Endothelial cell of umbilical vein (primary cell): ENCODE results near the gene DIP2C. TPM values are rescaled to one million over a fixed set of nuclear protein-coding genes. Genes with fewer than 3 reads are reported as not detected.

Experiments used
- BruUV-seq: library from RNA; stranded (reverse); fragments of 400-500 nt; replicated peaks from 2 replicates; lab custom pipeline; 2021; lab: Mats Ljungman, UMichigan
- CTCF ChIA-PET: fragments of 300-600, 350-600 bp; sonication (Branson Sonifier 250); formaldehyde crosslinking; loops from one replicate; lab custom pipeline; 2021; ENCODE audit warnings: antibody characterized with exemption, inconsistent platforms; lab: Charles Lee
- POLR2A ChIA-PET: fragments of 300-600, 350-600 bp; sonication (Branson Sonifier 250); formaldehyde crosslinking; loops from one replicate; lab custom pipeline; 2021; ENCODE audit warnings: antibody characterized with exemption, inconsistent platforms; lab: Charles Lee
- DNase-seq: peaks from one replicate; pipeline ENCODE4 v3.0.0-alpha.2; 2011; ENCODE audit warnings: low read depth, low spot score
- FAIRE-seq: peaks from 2 replicates; lab custom pipeline; 2011; peaks lifted over from hg19 to GRCh38; lab: Jason Lieb, UNC
- H2AFZ ChIP-seq: 2 replicates; pipeline ENCODE4 v1.6.0; 2012; ENCODE audit warnings: low read depth, low read length, control low read depth, inconsistent platforms
- H3K27ac ChIP-seq: 2 replicates; pipeline ENCODE4 v1.5.1; 2011; ENCODE audit warnings: low read depth, mild to moderate bottlenecking, control low read depth, low read length, moderate library complexity; ENCODE audit not compliant: insufficient read depth
- H3K27me3 ChIP-seq, 2 experiments: 2 replicates each; pipeline versions ENCODE4 v1.6.0 to v1.6.1; 2011; ENCODE audit warnings: low read length in 2 of 2, mixed read lengths in 1 of 2; ENCODE audit not compliant: control insufficient read depth in 2 of 2, insufficient read depth in 2 of 2
- H3K36me3 ChIP-seq, 2 experiments: 2 replicates in 1 of 2; 3 replicates in 1 of 2; pipeline ENCODE4 v1.5.1; 2011; ENCODE audit warnings: low read length in 2 of 2, mild to moderate bottlenecking in 1 of 2, moderate library complexity in 1 of 2; ENCODE audit not compliant: control insufficient read depth in 2 of 2, insufficient read depth in 2 of 2; ENCODE audit errors: extremely low read depth in 1 of 2
- H3K4me1 ChIP-seq: 3 replicates; pipeline ENCODE4 v1.5.1; 2011; ENCODE audit warnings: mild to moderate bottlenecking, low read length; ENCODE audit not compliant: control insufficient read depth, insufficient read depth; ENCODE audit errors: extremely low read depth
- H3K4me2 ChIP-seq: 2 replicates; pipeline ENCODE4 v1.6.1; 2011; ENCODE audit warnings: low read length, control low read depth, mixed read lengths; ENCODE audit not compliant: insufficient read depth
- H3K4me3 ChIP-seq, 3 experiments: fragments of 200-600 bp in 1 of 3; sonication (generic), shearing (Covaris generic) in 1 of 3; replicated peaks in 1 of 3; 2 replicates each; pipeline ENCODE4 v1.5.1; 2011 to 2016; ENCODE audit warnings: control low read depth in 3 of 3, low read length in 3 of 3, mild to moderate bottlenecking in 2 of 3, inconsistent platforms in 1 of 3, low read depth in 1 of 3, moderate library complexity in 1 of 3; ENCODE audit not compliant: insufficient read depth in 1 of 3
- H3K79me2 ChIP-seq: 2 replicates; pipeline ENCODE4 v1.6.0; 2012; ENCODE audit warnings: low read length, inconsistent platforms; ENCODE audit not compliant: control insufficient read depth, insufficient read depth
- H3K9ac ChIP-seq: replicated peaks from 2 replicates; pipeline ENCODE3; 2011; ENCODE audit warnings: low read length, control low read depth; ENCODE audit not compliant: insufficient read depth; ENCODE audit errors: extremely low read depth
- H3K9me1 ChIP-seq: replicated peaks from 3 replicates; pipeline ENCODE4 v1.6.0; 2011; ENCODE audit warnings: mild to moderate bottlenecking, low read length; ENCODE audit not compliant: control insufficient read depth, insufficient read depth; ENCODE audit errors: extremely low read depth
- H3K9me3 ChIP-seq: replicated peaks from 2 replicates; pipeline ENCODE4 v1.5.1; 2012; ENCODE audit warnings: low read length, inconsistent platforms; ENCODE audit not compliant: control insufficient read depth, insufficient read depth
- H4K20me1 ChIP-seq: replicated peaks from 2 replicates; pipeline ENCODE3; 2011; ENCODE audit warnings: mild to moderate bottlenecking, low read length; ENCODE audit not compliant: control insufficient read depth, insufficient read depth; ENCODE audit errors: extremely low read depth
- FOS ChIP-seq: IDR thresholded peaks from 2 replicates; pipeline ENCODE4 v1.6.1; 2011; ENCODE audit warnings: mild to moderate bottlenecking, low read length, moderate library complexity, borderline replicate concordance; ENCODE audit not compliant: insufficient read depth
- GATA2 ChIP-seq: IDR thresholded peaks from 2 replicates; pipeline ENCODE4 v1.7.0; 2011; ENCODE audit warnings: low read depth, mild to moderate bottlenecking, moderate library complexity, mixed read lengths, low read length; ENCODE audit not compliant: insufficient read length, insufficient read depth
- JUN ChIP-seq: IDR thresholded peaks from 2 replicates; pipeline ENCODE4 v1.6.1; 2011; ENCODE audit warnings: borderline replicate concordance, low read depth; ENCODE audit not compliant: insufficient read length, insufficient read depth
- MYC ChIP-seq: IDR thresholded peaks from one replicate; pipeline ENCODE4 v1.6.1; 2011; ENCODE audit warnings: mild to moderate bottlenecking, low read depth, low read length
- POLR2A ChIP-seq: IDR thresholded peaks from 2 replicates; pipeline ENCODE4 v1.6.1; 2012; ENCODE audit warnings: low read depth, mild to moderate bottlenecking, control low read depth, low read length
- dilution Hi-C: fragments of 300-500 bp; cut with MboI; formaldehyde crosslinking; loops from one replicate; pipeline ENCODE4 v1.15.0; 2019; ENCODE audit warnings: low sequenced_read_pairs; ENCODE audit not compliant: extremely low pct_ligation_motif_present
- intact Hi-C: fragments of 100-400 bp; cut with micrococcal nuclease; formaldehyde crosslinking; loops from one replicate; pipeline ENCODE4 v1.10.0; 2022
- polyA plus RNA-seq, 4 experiments: library from polyadenylated mRNA; depleted of rRNA in 3 of 4; stranded (reverse) in 3 of 4; unstranded in 1 of 4; fragments of >200 nt; gene quantifications; 2 replicates each; pipeline versions ENCODE4 v1.2.1 to v1.2.3, GENCODE V29; 2011 to 2012; ENCODE audit warnings: missing spikeins in 1 of 4
- total RNA-seq: library from RNA; stranded (reverse); gene quantifications from 2 replicates; pipeline ENCODE4 v1.2.3, GENCODE V29; 2021
- TF ChIP-seq, protein P1 (sequence below), 2 donors: IDR thresholded peaks; 1 replicate in 1 of 2; 2 replicates in 1 of 2; pipeline ENCODE4 v1.5.1; 2011; ENCODE audit warnings: low read length in 2 of 2, mild to moderate bottlenecking in 2 of 2, moderate library complexity in 2 of 2, control low read depth in 1 of 2, inconsistent platforms in 1 of 2, low read depth in 1 of 2; ENCODE audit not compliant: insufficient read depth in 1 of 2; ENCODE audit errors: extremely low read depth in 1 of 2
- TF ChIP-seq, protein P2 (sequence below): IDR thresholded peaks from 2 replicates; pipeline ENCODE4 v1.6.1; 2011; ENCODE audit not compliant: insufficient read depth, insufficient read length

Gene DIP2C
- total and polyA plus RNA-seq, 2 donors (not counting 3 experiments of a cell fraction or from before 2014, with no cell fraction given): 3.6 to 10.7 TPM

DNA sequence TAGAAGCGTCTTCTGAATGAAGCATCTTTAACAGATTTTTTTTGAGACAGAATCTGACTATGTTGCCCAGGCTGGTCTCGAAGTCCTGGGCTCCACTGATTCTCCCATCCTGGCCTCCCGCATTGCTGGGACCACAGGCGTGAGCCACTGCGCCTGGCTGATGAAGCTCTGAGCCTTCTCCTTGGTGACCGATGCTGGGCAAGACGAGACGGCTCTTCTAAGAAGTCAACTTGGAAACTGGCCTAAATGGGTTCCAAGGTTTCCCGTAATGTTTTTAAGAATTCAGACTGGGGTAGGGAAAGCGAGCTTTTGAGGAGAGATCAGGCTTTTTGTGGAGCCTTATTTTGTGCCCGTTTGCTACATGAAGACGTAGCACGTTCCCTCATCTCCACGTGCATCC, 329.7 kb downstream of the DIP2C start:
- H3K4me3 ChIP-seq: no peak overlapping the region
- FAIRE-seq: no peak
- H2AFZ ChIP-seq: no peak overlapping the region
- POLR2A ChIA-PET: no interaction called here
- DNase-seq: no peak
- dilution Hi-C loops: no loop called here
- H3K79me2 ChIP-seq: no peaks in the 10 kb centered on the region
- CTCF ChIA-PET: no interaction called here
- no peak overlapping the region for H3K4me2 ChIP-seq
- no peaks in the 10 kb centered on the region for H3K9me1 ChIP-seq
- no peaks in the 10 kb centered on the region for H3K9me3 ChIP-seq
- TF ChIP-seq FOS: no peak
- TF ChIP-seq POLR2A: no peak
- TF ChIP-seq, protein P1, sequence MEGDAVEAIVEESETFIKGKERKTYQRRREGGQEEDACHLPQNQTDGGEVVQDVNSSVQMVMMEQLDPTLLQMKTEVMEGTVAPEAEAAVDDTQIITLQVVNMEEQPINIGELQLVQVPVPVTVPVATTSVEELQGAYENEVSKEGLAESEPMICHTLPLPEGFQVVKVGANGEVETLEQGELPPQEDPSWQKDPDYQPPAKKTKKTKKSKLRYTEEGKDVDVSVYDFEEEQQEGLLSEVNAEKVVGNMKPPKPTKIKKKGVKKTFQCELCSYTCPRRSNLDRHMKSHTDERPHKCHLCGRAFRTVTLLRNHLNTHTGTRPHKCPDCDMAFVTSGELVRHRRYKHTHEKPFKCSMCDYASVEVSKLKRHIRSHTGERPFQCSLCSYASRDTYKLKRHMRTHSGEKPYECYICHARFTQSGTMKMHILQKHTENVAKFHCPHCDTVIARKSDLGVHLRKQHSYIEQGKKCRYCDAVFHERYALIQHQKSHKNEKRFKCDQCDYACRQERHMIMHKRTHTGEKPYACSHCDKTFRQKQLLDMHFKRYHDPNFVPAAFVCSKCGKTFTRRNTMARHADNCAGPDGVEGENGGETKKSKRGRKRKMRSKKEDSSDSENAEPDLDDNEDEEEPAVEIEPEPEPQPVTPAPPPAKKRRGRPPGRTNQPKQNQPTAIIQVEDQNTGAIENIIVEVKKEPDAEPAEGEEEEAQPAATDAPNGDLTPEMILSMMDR (IDR thresholded peaks at IDR 0.05; ENCODE audit: extremely low read depth in 1 of 2, insufficient read depth in 1 of 2, low read depth in 1 of 2, low read length in 2 of 2): no peak
- no peak for TF ChIP-seq MYC
- TF ChIP-seq JUN: no peak
- TF ChIP-seq, protein P2, sequence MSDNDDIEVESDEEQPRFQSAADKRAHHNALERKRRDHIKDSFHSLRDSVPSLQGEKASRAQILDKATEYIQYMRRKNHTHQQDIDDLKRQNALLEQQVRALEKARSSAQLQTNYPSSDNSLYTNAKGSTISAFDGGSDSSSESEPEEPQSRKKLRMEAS: no peak
- TF ChIP-seq GATA2: no peak
- no peak overlapping the region for H3K27ac ChIP-seq
- H3K9ac ChIP-seq: no peak overlapping the region
- no peaks in the 10 kb centered on the region for H3K27me3 ChIP-seq
- no peaks in the 10 kb centered on the region for H3K4me1 ChIP-seq
- H4K20me1 ChIP-seq: no peaks in the 10 kb centered on the region
- BruUV-seq: no TSS peak
- intact Hi-C loops: no loop called here
- H3K36me3 ChIP-seq: peaks cover 0 to 3% of the 10 kb centered on the region in 2 experiments
